OCI-LY3 (cell line): ENCODE measurements around the gene BICD2.

Source experiments
- H2AFZ ChIP-seq: fragments of 200-600, 300-600 bp; shearing (Covaris generic); 2 replicates; pipeline ENCODE4 v1.6.0; 2014; ENCODE audit warnings: antibody characterized with exemption, low read depth, low read length
- H3K27ac ChIP-seq: fragments of 200-600, 300-600 bp; sonication (generic); 2 replicates; pipeline ENCODE4 v1.5.1; 2014; ENCODE audit warnings: mild to moderate bottlenecking, low read length, moderate library complexity, mixed read lengths
- H3K27me3 ChIP-seq: fragments of 200-600, 300-600 bp; sonication (generic); 2 replicates; pipeline ENCODE4 v1.6.1; 2014; ENCODE audit warnings: low read depth, low read length, mixed read lengths
- H3K36me3 ChIP-seq: fragments of 200-600, 300-600 bp; sonication (generic); replicated peaks from 2 replicates; pipeline ENCODE3; 2014; ENCODE audit warnings: low read depth, low read length, mixed read lengths
- H3K4me1 ChIP-seq: fragments of 300-600, 200-600 bp; sonication (generic); 2 replicates; pipeline ENCODE4 v1.6.1; 2014; ENCODE audit warnings: low read length, mixed read lengths
- H3K4me2 ChIP-seq: fragments of 200-600, 300-600 bp; sonication (generic); 2 replicates; pipeline ENCODE4 v1.6.1; 2014; ENCODE audit warnings: low read length, mixed read lengths
- H3K4me3 ChIP-seq: fragments of 300-600, 200-600 bp; sonication (generic); 2 replicates; pipeline ENCODE4 v1.5.1; 2014; ENCODE audit warnings: antibody characterized with exemption, mild to moderate bottlenecking, low read length, moderate library complexity
- H3K79me2 ChIP-seq: fragments of 300-600, 200-600 bp; shearing (Covaris generic); 2 replicates; pipeline ENCODE4 v1.6.1; 2014; ENCODE audit warnings: mild to moderate bottlenecking, low read length, mixed read lengths
- H3K9ac ChIP-seq: fragments of 300-600, 200-600 bp; shearing (Covaris generic); 2 replicates; pipeline ENCODE4 v1.6.0; 2014; ENCODE audit warnings: mild to moderate bottlenecking, low read length, moderate library complexity
- H3K9me3 ChIP-seq: fragments of 200-600, 300-600 bp; shearing (Covaris generic); 2 replicates; pipeline ENCODE4 v1.6.1; 2014; ENCODE audit warnings: low read length, mixed read lengths; ENCODE audit not compliant: insufficient read depth
- H4K20me1 ChIP-seq: fragments of 200-600, 300-600 bp; sonication (generic); 2 replicates; pipeline ENCODE4 v1.6.1; 2016; ENCODE audit warnings: low read length, mixed read lengths; ENCODE audit not compliant: insufficient read depth
- EZH2phosphoT487 ChIP-seq: fragments of 200-600 bp; shearing (Covaris generic); IDR thresholded peaks from 2 replicates; pipeline ENCODE4 v1.6.1; 2018; ENCODE audit warnings: antibody characterized with exemption, mixed run types, low read depth
- TF ChIP-seq, protein P1 (sequence below): fragments of 200-600, 300-600 bp; sonication (generic); IDR thresholded peaks from 2 replicates; pipeline ENCODE4 v1.5.1; 2014; ENCODE audit warnings: antibody characterized with exemption, low read length, low read depth

Gene BICD2

DNA sequence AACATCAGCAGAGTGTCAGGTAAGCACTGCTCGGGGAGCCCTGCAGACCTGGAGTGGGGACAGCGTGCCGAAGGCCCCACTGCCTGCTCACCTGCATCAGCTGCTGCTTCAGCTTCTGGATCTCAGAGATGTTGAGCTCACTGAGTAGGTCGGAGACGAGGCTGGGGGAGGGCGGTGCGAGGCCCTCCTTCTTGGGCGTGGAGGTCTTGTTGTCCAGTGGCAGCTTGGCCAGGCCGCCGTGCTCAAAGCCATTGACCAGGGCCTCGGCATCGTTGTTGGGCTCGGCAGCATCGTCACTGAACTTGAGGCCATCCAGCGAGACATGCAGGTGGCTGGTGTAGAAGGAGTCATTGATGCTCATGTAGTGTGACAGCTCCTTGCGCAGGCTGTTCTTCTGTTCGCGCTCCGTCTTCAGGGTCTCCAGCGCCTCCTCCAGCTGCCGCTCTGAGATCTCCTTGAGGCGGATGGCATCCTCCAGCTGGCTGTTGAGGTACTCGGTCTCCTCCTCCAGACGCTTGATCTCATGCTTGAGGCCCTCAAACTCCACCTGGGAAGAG lies 44.3 kb downstream of the BICD2 start:
- H3K4me3 ChIP-seq: no peak overlapping the region
- H3K36me3 ChIP-seq: peaks cover 45% of the 10 kb centered on the region
- H3K27ac ChIP-seq: no peak overlapping the region
- no peaks in the 10 kb centered on the region for H3K9me3 ChIP-seq
- TF ChIP-seq, protein P1, sequence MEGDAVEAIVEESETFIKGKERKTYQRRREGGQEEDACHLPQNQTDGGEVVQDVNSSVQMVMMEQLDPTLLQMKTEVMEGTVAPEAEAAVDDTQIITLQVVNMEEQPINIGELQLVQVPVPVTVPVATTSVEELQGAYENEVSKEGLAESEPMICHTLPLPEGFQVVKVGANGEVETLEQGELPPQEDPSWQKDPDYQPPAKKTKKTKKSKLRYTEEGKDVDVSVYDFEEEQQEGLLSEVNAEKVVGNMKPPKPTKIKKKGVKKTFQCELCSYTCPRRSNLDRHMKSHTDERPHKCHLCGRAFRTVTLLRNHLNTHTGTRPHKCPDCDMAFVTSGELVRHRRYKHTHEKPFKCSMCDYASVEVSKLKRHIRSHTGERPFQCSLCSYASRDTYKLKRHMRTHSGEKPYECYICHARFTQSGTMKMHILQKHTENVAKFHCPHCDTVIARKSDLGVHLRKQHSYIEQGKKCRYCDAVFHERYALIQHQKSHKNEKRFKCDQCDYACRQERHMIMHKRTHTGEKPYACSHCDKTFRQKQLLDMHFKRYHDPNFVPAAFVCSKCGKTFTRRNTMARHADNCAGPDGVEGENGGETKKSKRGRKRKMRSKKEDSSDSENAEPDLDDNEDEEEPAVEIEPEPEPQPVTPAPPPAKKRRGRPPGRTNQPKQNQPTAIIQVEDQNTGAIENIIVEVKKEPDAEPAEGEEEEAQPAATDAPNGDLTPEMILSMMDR: no peak
- H2AFZ ChIP-seq: no peak overlapping the region
- H3K27me3 ChIP-seq: no peaks in the 10 kb centered on the region
- H3K79me2 ChIP-seq: peaks cover 11% of the 10 kb centered on the region; the same call in 1 of the 2 replicates
- no peak overlapping the region for H3K9ac ChIP-seq
- H3K4me2 ChIP-seq: no peak overlapping the region
- H3K4me1 ChIP-seq: peaks cover 34% of the 10 kb centered on the region
- peaks cover 20% of the 10 kb centered on the region; the same call in 1 of the 2 replicates for H4K20me1 ChIP-seq

DNA sequence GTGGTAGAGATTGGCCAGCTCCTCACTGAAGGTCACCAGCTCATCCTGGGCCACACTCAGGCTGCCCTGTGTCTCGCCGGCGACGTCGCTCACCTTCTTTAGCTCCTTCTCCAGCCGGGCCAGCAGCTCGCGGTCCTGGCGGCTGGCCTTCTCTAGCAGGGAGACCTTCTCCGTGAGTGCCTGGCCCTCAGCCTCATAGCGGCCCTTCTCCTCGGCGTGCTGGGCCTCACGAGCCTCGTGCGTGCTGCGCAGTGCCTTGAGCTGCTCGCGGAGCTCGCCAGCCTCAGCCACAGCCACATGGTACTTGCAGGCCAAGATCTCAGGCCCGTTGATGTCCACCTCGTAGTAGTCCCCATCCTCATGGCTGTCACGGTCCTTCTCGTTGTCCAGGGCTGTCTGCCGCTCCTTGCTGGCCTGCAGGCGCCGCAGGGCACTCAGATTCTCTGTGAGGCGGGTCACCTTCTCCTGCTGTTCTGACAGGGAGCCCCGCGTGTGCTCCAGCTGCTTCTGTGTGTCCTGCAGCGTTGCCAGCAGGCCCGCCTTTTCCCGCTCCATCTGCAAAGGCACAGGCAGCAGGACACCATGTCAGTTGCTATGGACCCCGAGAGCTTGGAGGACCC lies 45.5 kb downstream of the BICD2 start:
- peaks cover 34% of the 10 kb centered on the region for H3K4me1 ChIP-seq
- H3K36me3 ChIP-seq: peaks cover 52% of the 10 kb centered on the region

DNA sequence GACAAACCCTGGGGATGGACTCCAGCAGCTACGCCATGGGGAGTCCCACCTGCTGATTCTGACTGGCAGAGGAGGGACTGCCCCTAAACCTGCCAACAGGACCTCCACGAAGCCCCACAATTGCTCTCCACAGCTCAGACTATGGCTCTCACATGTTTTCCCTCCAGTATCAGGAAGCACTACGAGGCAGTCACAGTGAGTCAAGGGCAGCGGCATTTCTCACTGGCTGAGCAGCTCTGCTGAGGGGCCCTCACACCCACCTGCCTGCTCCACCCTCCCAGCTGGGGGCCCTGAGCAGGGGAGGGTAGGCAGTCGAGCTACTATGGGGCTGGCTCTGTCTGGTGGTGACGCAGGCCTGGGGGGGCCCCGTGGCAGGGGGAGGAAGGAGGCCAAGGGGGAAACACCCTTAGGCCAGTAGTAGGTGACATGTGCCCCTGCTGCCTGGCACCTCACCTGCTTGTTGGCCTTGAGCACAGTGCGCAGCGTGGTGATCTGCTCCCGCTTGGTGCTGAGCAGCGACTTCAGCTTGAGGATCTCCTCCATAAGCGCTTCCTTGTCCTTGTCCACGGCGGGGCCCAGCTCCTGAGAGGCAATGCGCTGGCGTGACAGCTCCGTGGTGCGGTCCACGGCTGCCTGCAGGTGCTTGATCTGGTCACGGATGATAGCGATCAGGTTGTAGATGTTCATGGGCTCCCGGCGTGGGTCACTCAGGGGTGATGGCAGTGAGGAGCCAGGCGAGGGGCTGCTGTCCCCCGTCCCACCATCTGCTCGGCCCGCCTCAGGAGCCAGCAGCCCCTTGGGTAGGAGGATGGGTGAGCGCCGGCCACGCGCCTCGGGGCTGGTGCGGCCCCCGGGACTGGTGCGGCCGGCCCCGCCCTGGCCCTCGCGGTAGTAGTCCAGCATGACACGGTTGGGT lies 46.3 kb downstream of the BICD2 start:
- Histone ChIP-seq H3K9ac (no peak overlapping the region), H4K20me1 (peaks cover 13% of the 10 kb centered on the region; the same call in 1 of the 2 replicates), H3K4me3 (no peak overlapping the region), H3K27ac (0 out of 2 replicates have a peak overlapping the region, but pooled peaks have one; percentile 40), H3K79me2 (no peaks in the 10 kb centered on the region), H3K36me3 (peaks cover 55% of the 10 kb centered on the region), H3K4me2 (no peak overlapping the region), H3K27me3 (no peaks in the 10 kb centered on the region), H3K4me1 (peaks cover 34% of the 10 kb centered on the region), H2AFZ (no peak overlapping the region), H3K9me3 (no peaks in the 10 kb centered on the region)
- TF ChIP-seq, protein P1: no peak
- no peak for TF ChIP-seq EZH2phosphoT487

More for the DNA sequence above, 45.5 kb downstream of the BICD2 start:
- Histone ChIP-seq H3K9ac (no peak overlapping the region), H4K20me1 (peaks cover 13% of the 10 kb centered on the region; the same call in 1 of the 2 replicates), H3K4me2 (no peak overlapping the region), H3K4me3 (no peak overlapping the region), H3K27me3 (no peaks in the 10 kb centered on the region), H3K79me2 (peaks cover 2% of the 10 kb centered on the region; the same call in 1 of the 2 replicates), H3K27ac (no peak overlapping the region), H3K9me3 (no peaks in the 10 kb centered on the region), H2AFZ (no peak overlapping the region)
- no peak for TF ChIP-seq EZH2phosphoT487
- TF ChIP-seq, protein P1: no peak
